Measurements from ENCODE around the gene CDC25A.

The CDC25A gene

GRCh38 chr3:48178072-48178471, 10.1 kb downstream of the CDC25A start:
- H3K4me3 ChIP-seq (ENCODE audit: low read depth, low read length) = no peak overlapping the region
- no peak overlapping the region for H3K9ac ChIP-seq (ENCODE audit: low read length)
- no peaks in the 10 kb centered on the region for H3K4me1 ChIP-seq (ENCODE audit: control insufficient read depth, insufficient read depth, low read length)
- H3K27ac ChIP-seq (ENCODE audit: low read depth, low read length) = no peak overlapping the region
- H3K9me3 ChIP-seq (ENCODE audit: control insufficient read depth, insufficient read depth, low read depth, low read length) = no peaks in the 10 kb centered on the region
- no peaks in the 10 kb centered on the region for H3K27me3 ChIP-seq (ENCODE audit: control insufficient read depth, insufficient read depth, low read length)
- peaks cover 99% of the 10 kb centered on the region for H3K36me3 ChIP-seq (ENCODE audit: control insufficient read depth, insufficient read depth, low read length)

DNA sequence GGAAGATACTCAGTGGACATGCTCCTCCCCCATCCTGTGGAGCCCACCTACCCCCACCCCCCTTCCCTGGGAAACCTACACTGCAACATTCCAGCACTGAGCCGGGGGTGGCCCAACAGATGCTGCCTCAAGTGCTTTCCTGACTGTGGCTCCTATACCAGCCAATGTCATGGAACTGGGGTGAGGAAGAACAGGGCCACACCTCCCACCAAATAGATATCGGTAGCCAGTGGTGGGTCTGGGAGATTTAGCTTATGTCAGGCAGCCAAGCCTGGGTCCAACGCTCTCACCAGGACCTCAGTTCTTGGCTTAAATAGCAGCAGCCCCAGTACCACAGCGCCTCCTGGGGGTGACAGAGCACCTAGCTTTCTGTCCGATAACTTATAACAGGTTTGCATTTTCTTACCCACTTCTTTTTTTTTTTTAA, 30.3 kb downstream of the CDC25A start:
- H3K27me3 ChIP-seq (ENCODE audit: control insufficient read depth, insufficient read depth, low read length) = no peaks in the 10 kb centered on the region
- no peak overlapping the region for H3K9ac ChIP-seq (ENCODE audit: low read length)
- H3K9me3 ChIP-seq (ENCODE audit: control insufficient read depth, insufficient read depth, low read depth, low read length) = no peaks in the 10 kb centered on the region
- H3K36me3 ChIP-seq (ENCODE audit: control insufficient read depth, insufficient read depth, low read length) = peaks cover 59% of the 10 kb centered on the region
- H3K4me3 ChIP-seq (ENCODE audit: low read depth, low read length) = no peak overlapping the region
- no peak overlapping the region for H3K27ac ChIP-seq (ENCODE audit: low read depth, low read length)
- H3K4me1 ChIP-seq (ENCODE audit: control insufficient read depth, insufficient read depth, low read length) = no peaks in the 10 kb centered on the region

DNA sequence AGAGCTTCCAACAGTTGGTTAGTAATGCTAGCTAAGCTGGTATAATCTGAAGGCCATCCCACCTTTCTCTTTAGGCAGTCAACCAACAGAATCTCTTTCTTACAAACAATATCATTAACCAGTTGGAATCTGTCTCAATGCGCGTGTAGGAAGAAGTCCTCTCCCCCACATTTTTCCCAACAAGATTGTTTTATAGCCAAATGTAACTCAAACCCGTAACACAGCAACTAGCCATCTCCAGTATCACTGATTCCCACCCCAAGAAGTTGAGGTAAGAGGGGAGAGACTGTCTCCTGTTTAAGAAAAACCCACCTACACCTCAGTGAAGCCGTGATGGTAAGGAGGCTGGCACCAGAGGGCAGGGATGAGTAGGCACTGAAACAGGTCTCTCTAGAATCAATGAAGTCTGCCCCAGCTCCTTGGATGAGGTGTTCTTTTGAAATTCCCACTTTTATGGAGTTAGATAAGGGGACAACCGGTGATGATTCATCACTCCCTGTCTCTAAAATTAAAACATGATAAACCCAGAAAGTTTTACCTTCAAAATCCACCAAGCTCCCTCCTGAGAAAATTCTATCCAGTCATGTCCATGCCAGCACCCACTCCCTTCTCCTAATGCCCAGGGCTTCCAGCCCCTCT, 30.9 kb downstream of the CDC25A start:
- no peak overlapping the region for H3K27ac ChIP-seq (ENCODE audit: low read depth, low read length)
- H3K4me3 ChIP-seq (ENCODE audit: low read depth, low read length) = no peak overlapping the region
- no peaks in the 10 kb centered on the region for H3K27me3 ChIP-seq (ENCODE audit: control insufficient read depth, insufficient read depth, low read length)
- H3K9me3 ChIP-seq (ENCODE audit: control insufficient read depth, insufficient read depth, low read depth, low read length) = no peaks in the 10 kb centered on the region
- H3K9ac ChIP-seq (ENCODE audit: low read length) = no peak overlapping the region
- H3K36me3 ChIP-seq (ENCODE audit: control insufficient read depth, insufficient read depth, low read length) = peaks cover 55% of the 10 kb centered on the region
- H3K4me1 ChIP-seq (ENCODE audit: control insufficient read depth, insufficient read depth, low read length) = no peaks in the 10 kb centered on the region

- Histone ChIP-seq H3K36me3 (ENCODE audit: control insufficient read depth, insufficient read depth, low read length) (peaks cover 43% of the 10 kb centered on the region), H3K27me3 (ENCODE audit: control insufficient read depth, insufficient read depth, low read length) (no peaks in the 10 kb centered on the region), H3K4me3 (ENCODE audit: low read depth, low read length) (no peak overlapping the region), H3K9ac (ENCODE audit: low read length) (no peak overlapping the region), H3K4me1 (ENCODE audit: control insufficient read depth, insufficient read depth, low read length) (peaks cover 2% of the 10 kb centered on the region; the same call in 1 of the 2 replicates), H3K9me3 (ENCODE audit: control insufficient read depth, insufficient read depth, low read depth, low read length) (no peaks in the 10 kb centered on the region), H3K27ac (ENCODE audit: low read depth, low read length) (no peak overlapping the region)
Measured at GRCh38 chr3:48156163-48156562, 32.1 kb downstream of the CDC25A start.

DNA sequence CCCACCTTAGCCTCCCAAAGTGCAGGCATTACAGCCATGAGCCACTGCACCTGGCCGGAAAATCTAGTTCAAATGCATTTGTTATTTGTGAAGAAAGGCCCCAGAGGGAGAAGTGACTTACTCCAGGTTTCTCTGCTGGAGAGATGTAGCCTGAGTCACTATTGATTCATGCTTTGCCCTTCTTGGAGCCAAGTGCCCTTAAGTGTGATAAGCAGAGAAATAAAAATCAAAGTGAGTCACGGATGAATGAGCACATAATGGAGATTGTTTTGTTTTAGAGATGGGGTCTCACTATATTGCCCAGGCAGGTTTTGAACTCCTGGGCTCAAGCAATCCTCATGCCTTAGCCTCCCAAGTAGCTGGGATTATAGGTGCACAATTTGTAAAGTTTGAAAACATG, 33.1 kb downstream of the CDC25A start:
- H3K4me3 ChIP-seq (ENCODE audit: low read depth, low read length) = no peak overlapping the region
- H3K27ac ChIP-seq (ENCODE audit: low read depth, low read length) = no peak overlapping the region
- H3K36me3 ChIP-seq (ENCODE audit: control insufficient read depth, insufficient read depth, low read length) = peaks cover 33% of the 10 kb centered on the region
- H3K4me1 ChIP-seq (ENCODE audit: control insufficient read depth, insufficient read depth, low read length) = peaks cover 6% of the 10 kb centered on the region; the same call in 1 of the 2 replicates
- H3K9ac ChIP-seq (ENCODE audit: low read length) = no peak overlapping the region
- no peaks in the 10 kb centered on the region for H3K9me3 ChIP-seq (ENCODE audit: control insufficient read depth, insufficient read depth, low read depth, low read length)
- H3K27me3 ChIP-seq (ENCODE audit: control insufficient read depth, insufficient read depth, low read length) = no peaks in the 10 kb centered on the region

DNA sequence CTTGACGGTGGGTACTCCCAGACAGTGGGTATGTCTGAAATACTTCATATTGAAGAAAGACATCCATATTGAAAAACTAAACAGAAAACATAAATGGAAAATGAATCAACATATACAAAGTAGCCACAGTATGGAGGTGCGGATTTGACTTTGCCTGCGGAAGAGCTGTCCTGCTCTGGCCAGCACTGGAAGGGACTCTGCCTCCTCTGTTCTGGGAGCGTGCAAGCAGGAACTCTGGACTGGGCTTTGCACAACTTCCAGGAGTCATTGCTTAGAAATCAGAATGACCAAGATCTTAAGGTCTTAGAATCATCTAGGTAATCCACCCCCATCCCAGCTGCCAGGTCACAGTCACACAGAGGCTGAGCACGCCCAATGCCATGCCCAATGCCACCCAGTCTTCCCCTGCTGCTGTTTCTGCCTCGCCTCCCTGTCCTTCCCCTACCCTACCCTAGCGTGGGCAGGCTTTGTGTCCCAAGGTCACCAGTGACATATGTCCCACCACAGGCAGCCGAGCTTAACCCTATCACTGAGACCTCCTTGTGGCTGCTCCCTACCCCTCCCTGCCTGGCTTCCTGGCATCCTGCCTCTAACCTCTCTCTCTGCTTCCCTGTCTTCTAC, 36.3 kb downstream of the CDC25A start:
- H3K27ac ChIP-seq (ENCODE audit: low read depth, low read length) = no peak overlapping the region
- H3K27me3 ChIP-seq (ENCODE audit: control insufficient read depth, insufficient read depth, low read length) = no peaks in the 10 kb centered on the region
- H3K4me3 ChIP-seq (ENCODE audit: low read depth, low read length) = no peak overlapping the region
- peaks cover 2% of the 10 kb centered on the region for H3K36me3 ChIP-seq (ENCODE audit: control insufficient read depth, insufficient read depth, low read length)
- H3K4me1 ChIP-seq (ENCODE audit: control insufficient read depth, insufficient read depth, low read length) = peaks cover 6% of the 10 kb centered on the region; the same call in 1 of the 2 replicates
- H3K9me3 ChIP-seq (ENCODE audit: control insufficient read depth, insufficient read depth, low read depth, low read length) = no peaks in the 10 kb centered on the region
- H3K9ac ChIP-seq (ENCODE audit: low read length) = no peak overlapping the region

DNA sequence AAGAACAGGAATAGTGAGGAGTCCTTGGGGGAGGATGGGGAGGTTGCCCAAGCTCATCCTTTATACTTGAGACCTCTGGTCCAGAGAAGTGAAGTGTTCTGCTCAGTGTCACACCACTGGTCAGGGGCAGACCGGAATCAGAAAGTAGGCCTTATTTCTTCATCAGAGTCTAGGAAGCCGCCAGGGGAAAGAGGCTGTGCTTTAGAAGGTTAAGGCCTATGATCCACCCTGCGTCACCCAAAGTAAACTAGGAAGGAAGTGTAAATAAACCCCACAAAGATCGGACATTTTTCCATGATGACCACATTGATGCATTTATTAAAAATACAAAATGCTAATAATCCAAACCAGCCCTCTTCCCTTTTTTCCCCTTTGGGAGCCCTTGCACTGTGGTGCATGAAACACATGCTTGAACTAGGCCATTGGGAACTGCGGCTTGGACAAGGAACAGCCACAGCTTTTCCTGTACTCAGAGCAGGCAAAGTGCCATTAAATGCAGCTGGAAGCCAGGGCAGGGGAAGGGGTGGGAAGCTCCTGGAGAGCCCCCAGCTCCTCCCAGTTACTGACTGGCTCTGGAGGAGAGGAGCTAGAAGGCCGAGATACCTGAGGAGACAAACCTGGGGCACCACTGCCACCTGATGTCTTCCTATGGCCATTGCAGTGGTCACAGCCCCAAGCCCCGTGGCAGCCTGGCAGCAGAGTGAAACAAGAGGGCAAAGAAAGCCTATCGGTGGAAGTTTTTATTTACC, 37.0 kb downstream of the CDC25A start:
- H3K9me3 ChIP-seq (ENCODE audit: control insufficient read depth, insufficient read depth, low read depth, low read length) = no peaks in the 10 kb centered on the region
- no peaks in the 10 kb centered on the region for H3K36me3 ChIP-seq (ENCODE audit: control insufficient read depth, insufficient read depth, low read length)
- no peak overlapping the region for H3K9ac ChIP-seq (ENCODE audit: low read length)
- no peak overlapping the region for H3K4me3 ChIP-seq (ENCODE audit: low read depth, low read length)
- no peaks in the 10 kb centered on the region for H3K27me3 ChIP-seq (ENCODE audit: control insufficient read depth, insufficient read depth, low read length)
- H3K27ac ChIP-seq (ENCODE audit: low read depth, low read length) = no peak overlapping the region
- peaks cover 6% of the 10 kb centered on the region; the same call in 1 of the 2 replicates for H3K4me1 ChIP-seq (ENCODE audit: control insufficient read depth, insufficient read depth, low read length)

DNA sequence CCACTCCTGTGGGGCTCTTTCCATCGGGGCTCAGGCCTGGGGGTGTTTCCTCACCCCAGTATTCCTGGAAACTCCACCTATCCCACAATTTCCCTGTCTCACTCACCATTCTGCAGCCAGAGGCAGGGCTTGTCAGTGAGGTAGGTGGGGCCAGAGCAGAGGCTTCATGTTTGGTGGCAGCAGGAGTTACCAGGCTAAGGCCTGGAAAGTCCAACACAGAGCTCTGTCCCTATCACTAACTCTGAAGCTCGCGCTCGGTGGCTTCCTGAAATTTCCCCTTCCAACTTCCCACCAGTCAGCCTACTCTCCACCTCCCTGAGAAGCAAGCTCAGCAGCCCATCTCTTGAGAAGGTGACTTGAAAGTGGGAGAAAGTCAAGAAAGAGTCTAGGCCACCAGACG, 44.2 kb downstream of the CDC25A start:
- Histone ChIP-seq H3K36me3 (ENCODE audit: control insufficient read depth, insufficient read depth, low read length) (no peaks in the 10 kb centered on the region), H3K4me3 (ENCODE audit: low read depth, low read length) (no peak overlapping the region), H3K9ac (ENCODE audit: low read length) (no peak overlapping the region), H3K27me3 (ENCODE audit: control insufficient read depth, insufficient read depth, low read length) (no peaks in the 10 kb centered on the region), H3K9me3 (ENCODE audit: control insufficient read depth, insufficient read depth, low read depth, low read length) (no peaks in the 10 kb centered on the region), H3K4me1 (ENCODE audit: control insufficient read depth, insufficient read depth, low read length) (peaks cover 5% of the 10 kb centered on the region), H3K27ac (ENCODE audit: low read depth, low read length) (no peak overlapping the region)

- no peaks in the 10 kb centered on the region for H3K36me3 ChIP-seq (ENCODE audit: control insufficient read depth, insufficient read depth, low read length)
- H3K9me3 ChIP-seq (ENCODE audit: control insufficient read depth, insufficient read depth, low read depth, low read length) = no peaks in the 10 kb centered on the region
- H3K27me3 ChIP-seq (ENCODE audit: control insufficient read depth, insufficient read depth, low read length) = no peaks in the 10 kb centered on the region
- H3K27ac ChIP-seq (ENCODE audit: low read depth, low read length) = no peak overlapping the region
- no peak overlapping the region for H3K4me3 ChIP-seq (ENCODE audit: low read depth, low read length)
- peaks cover 5% of the 10 kb centered on the region for H3K4me1 ChIP-seq (ENCODE audit: control insufficient read depth, insufficient read depth, low read length)
- H3K9ac ChIP-seq (ENCODE audit: low read length) = no peak overlapping the region
Measured at GRCh38 chr3:48143567-48143966, 44.6 kb downstream of the CDC25A start.

DNA sequence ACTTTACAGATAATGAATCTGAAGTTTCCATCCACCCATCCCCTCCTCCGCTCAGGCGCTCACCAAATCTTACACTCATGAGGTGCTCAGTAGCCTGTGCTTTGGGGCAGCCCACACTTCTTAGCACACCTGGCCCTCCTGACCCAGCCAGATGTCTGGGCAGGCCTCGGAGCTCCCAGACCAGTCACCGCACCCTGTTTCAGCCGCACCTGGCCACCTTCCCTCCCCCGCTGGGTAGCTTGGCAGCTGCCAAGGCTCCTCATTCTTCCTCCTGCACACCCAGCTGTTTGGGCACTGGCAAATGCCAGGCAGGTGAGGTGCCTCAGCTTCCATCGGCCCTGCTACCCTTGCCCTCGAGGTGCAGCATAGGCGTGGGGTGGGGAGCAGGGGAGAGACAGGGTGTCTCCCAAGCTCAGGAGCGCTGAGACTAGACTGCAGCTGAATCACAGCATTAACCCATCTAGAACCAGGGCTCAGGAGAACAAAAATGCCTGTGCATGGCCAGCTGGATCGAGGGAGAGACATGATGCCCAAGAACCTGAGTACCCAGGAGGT, 45.8 kb downstream of the CDC25A start:
- peaks cover 5% of the 10 kb centered on the region for H3K4me1 ChIP-seq (ENCODE audit: control insufficient read depth, insufficient read depth, low read length)
- no peaks in the 10 kb centered on the region for H3K9me3 ChIP-seq (ENCODE audit: control insufficient read depth, insufficient read depth, low read depth, low read length)
- no peak overlapping the region for H3K9ac ChIP-seq (ENCODE audit: low read length)
- no peaks in the 10 kb centered on the region for H3K36me3 ChIP-seq (ENCODE audit: control insufficient read depth, insufficient read depth, low read length)
- H3K27ac ChIP-seq (ENCODE audit: low read depth, low read length) = no peak overlapping the region
- H3K4me3 ChIP-seq (ENCODE audit: low read depth, low read length) = no peak overlapping the region
- H3K27me3 ChIP-seq (ENCODE audit: control insufficient read depth, insufficient read depth, low read length) = no peaks in the 10 kb centered on the region

GRCh38 chr3:48141604-48142137, 46.5 kb downstream of the CDC25A start:
- no peaks in the 10 kb centered on the region for H3K9me3 ChIP-seq (ENCODE audit: control insufficient read depth, insufficient read depth, low read depth, low read length)
- no peaks in the 10 kb centered on the region for H3K36me3 ChIP-seq (ENCODE audit: control insufficient read depth, insufficient read depth, low read length)
- H3K4me1 ChIP-seq (ENCODE audit: control insufficient read depth, insufficient read depth, low read length) = peaks cover 5% of the 10 kb centered on the region
- no peak overlapping the region for H3K9ac ChIP-seq (ENCODE audit: low read length)
- H3K4me3 ChIP-seq (ENCODE audit: low read depth, low read length) = no peak overlapping the region
- H3K27me3 ChIP-seq (ENCODE audit: control insufficient read depth, insufficient read depth, low read length) = no peaks in the 10 kb centered on the region
- no peak overlapping the region for H3K27ac ChIP-seq (ENCODE audit: low read depth, low read length)
